ENCODE results near the gene REXO4. TPM values are rescaled to one million over a fixed set of nuclear protein-coding genes. Genes with fewer than 3 reads are reported as not detected.
A peak's percentile ranks its signal among the peaks of the same experiment; 100 is the strongest.
"Not testable (repeated sequence)": the region's sequence is repeated elsewhere in the genome, so short reads cannot be mapped to it uniquely, and the experiment has no call there.

The REXO4 gene
- total and polyA plus RNA-seq, 7 experiments from 2014 or later, result 14.0 to 44.1 (median 28.6) TPM

GRCh38 chr9:133396952-133397351 lies 20.9 kb downstream of the REXO4 start:
- H3K4me1 Mint-ChIP-seq, result peaks cover 0 to 3% (median 0%) of the 10 kb centered on the region in 7 donors
- H3K27ac Mint-ChIP-seq, result peak overlapping the region in 2 of 9 donors; percentile 22 to 46

GRCh38 chr9:133394687-133395271 lies 23.0 kb downstream of the REXO4 start:
- no peak for DNase-seq
- H3K4me3 ChIP-seq (ENCODE audit: low read length), result no peak overlapping the region
- no peak overlapping the region for H3K27ac ChIP-seq (ENCODE audit: low read depth, low read length)
- no peak overlapping the region for H3K27ac Mint-ChIP-seq
- peaks cover 0 to 3% (median 0%) of the 10 kb centered on the region in 7 donors for H3K4me1 Mint-ChIP-seq
- intact Hi-C loops (cut with micrococcal nuclease), result no loop called here
- ATAC-seq, result no peak
- ChIA-PET CTCF (no interaction called here), POLR2A (no interaction called here)
- no peaks in the 10 kb centered on the region for H3K36me3 ChIP-seq (ENCODE audit: control insufficient read depth in 2 of 3, insufficient read depth in 3 of 3, low read length in 3 of 3)
- no peaks in the 10 kb centered on the region for H3K9me3 Mint-ChIP-seq
- no peaks in the 10 kb centered on the region for H3K9me3 ChIP-seq (ENCODE audit: control insufficient read depth in 2 of 3, low read length in 3 of 3)
- H3K4me3 Mint-ChIP-seq, result no peak overlapping the region
- no peaks in the 10 kb centered on the region for H3K27me3 ChIP-seq (ENCODE audit: control insufficient read depth in 2 of 2, insufficient read depth in 2 of 2, low read length in 2 of 2)
- peaks cover 0 to 4% (median 0%) of the 10 kb centered on the region in 5 donors for H3K27me3 Mint-ChIP-seq
- no peaks in the 10 kb centered on the region for H3K4me1 ChIP-seq (ENCODE audit: control insufficient read depth in 2 of 2, insufficient read depth in 2 of 2, low read length in 2 of 2)
- no peaks in the 10 kb centered on the region for H3K36me3 Mint-ChIP-seq

More at GRCh38 chr9:133396952-133397351, 20.9 kb downstream of the REXO4 start:
- Histone ChIP-seq H3K27ac (ENCODE audit: low read depth, low read length) (no peak overlapping the region), H3K9me3 (ENCODE audit: control insufficient read depth in 2 of 3, low read length in 3 of 3) (no peaks in the 10 kb centered on the region), H3K4me3 (ENCODE audit: low read length) (no peak overlapping the region), H3K4me1 (ENCODE audit: control insufficient read depth in 2 of 2, insufficient read depth in 2 of 2, low read length in 2 of 2) (no peaks in the 10 kb centered on the region), H3K27me3 (ENCODE audit: control insufficient read depth in 2 of 2, insufficient read depth in 2 of 2, low read length in 2 of 2) (no peaks in the 10 kb centered on the region), H3K36me3 (ENCODE audit: control insufficient read depth in 2 of 3, insufficient read depth in 3 of 3, low read length in 3 of 3) (no peaks in the 10 kb centered on the region)
- no peaks in the 10 kb centered on the region for H3K27me3 Mint-ChIP-seq
- no peak for ATAC-seq
- no peaks in the 10 kb centered on the region for H3K36me3 Mint-ChIP-seq
- ChIA-PET POLR2A (no interaction called here), CTCF (interaction anchor here (0.7 kb wide), 1 partner anchor 10 kb away, joined by 4 read pairs; no protein-coding TSS in a partner anchor)
- intact Hi-C loops (cut with micrococcal nuclease), result no loop called here
- no peak for DNase-seq
- H3K9me3 Mint-ChIP-seq, result no peaks in the 10 kb centered on the region
- H3K4me3 Mint-ChIP-seq, result no peak overlapping the region

DNA sequence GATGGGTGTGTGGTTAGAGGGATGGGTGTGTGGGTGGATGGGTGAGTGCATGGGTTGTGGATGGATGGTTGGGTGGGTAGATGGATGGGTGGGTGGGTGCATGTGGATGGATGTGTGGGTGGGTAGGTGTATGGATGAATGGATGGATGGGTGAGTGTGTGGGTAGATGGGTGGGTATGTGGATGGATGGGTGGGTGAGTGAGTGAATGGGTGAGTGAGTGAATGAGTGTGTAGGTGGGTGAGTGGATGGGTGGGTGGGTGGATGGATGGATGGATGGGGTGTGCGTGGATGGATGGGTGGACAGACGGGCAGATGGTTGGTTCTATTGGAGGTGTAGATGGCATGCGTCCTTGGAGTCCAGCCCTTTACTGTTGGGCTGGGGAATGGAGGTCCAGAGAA lies 24.4 kb downstream of the REXO4 start:
- H3K4me3 Mint-ChIP-seq, result no peak overlapping the region
- no peaks in the 10 kb centered on the region for H3K9me3 Mint-ChIP-seq
- ChIA-PET POLR2A (no interaction called here), CTCF (no interaction called here)
- Histone ChIP-seq H3K4me1 (ENCODE audit: control insufficient read depth in 2 of 2, insufficient read depth in 2 of 2, low read length in 2 of 2) (no peaks in the 10 kb centered on the region), H3K9me3 (ENCODE audit: control insufficient read depth in 2 of 3, low read length in 3 of 3) (no peaks in the 10 kb centered on the region), H3K4me3 (ENCODE audit: low read length) (no peak overlapping the region), H3K27ac (ENCODE audit: low read depth, low read length) (no peak overlapping the region), H3K36me3 (ENCODE audit: control insufficient read depth in 2 of 3, insufficient read depth in 3 of 3, low read length in 3 of 3) (no peaks in the 10 kb centered on the region), H3K27me3 (ENCODE audit: control insufficient read depth in 2 of 2, insufficient read depth in 2 of 2, low read length in 2 of 2) (no peaks in the 10 kb centered on the region)
- ATAC-seq (no peak), DNase-seq (no peak)
- H3K4me1 Mint-ChIP-seq, result peaks cover 0 to 3% (median 0%) of the 10 kb centered on the region in 7 donors
- intact Hi-C loops (cut with micrococcal nuclease), result no loop called here
- no peaks in the 10 kb centered on the region for H3K36me3 Mint-ChIP-seq
- no peak overlapping the region for H3K27ac Mint-ChIP-seq
- H3K27me3 Mint-ChIP-seq, result peaks cover 0 to 9% (median 0%) of the 10 kb centered on the region in 5 donors

DNA sequence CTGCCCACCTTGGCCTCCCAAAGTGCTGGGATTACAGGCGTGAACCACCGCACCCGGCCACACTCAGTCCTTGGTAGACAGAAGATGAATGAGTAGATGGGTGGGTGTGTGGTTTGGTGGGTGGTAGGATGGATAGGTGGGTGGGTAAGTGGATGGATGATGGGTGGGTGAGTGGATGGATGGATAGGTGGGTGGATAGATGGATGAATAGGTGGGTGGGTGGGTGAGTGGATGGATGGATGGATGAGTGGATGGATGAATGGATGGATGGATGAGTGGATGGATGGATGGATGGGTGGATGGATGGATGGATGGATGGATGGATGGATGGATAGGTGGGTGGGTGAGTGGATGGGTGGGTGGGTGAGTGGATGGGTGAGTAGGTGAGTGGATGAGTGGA lies 25.5 kb downstream of the REXO4 start:
- not testable (repeated sequence) for ATAC-seq, H3K36me3 Mint-ChIP-seq, DNase-seq

DNA sequence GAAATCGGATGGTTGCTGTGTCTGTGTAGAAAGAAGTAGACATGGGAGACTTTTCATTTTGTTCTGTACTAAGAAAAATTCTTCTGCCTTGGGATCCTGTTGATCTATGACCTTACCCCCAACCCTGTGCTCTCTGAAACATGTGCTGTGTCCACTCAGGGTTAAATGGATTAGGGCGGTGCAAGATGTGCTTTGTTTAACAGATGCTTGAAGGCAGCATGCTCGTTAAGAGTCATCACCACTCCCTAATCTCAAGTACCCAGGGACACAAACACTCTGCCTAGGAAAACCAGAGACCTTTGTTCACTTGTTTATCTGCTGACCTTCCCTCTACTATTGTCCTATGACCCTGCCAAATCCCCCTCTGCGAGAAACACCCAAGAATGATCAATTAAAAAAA lies 26.4 kb downstream of the REXO4 start:
- DNase-seq; H3K4me3 Mint-ChIP-seq; POLR2A ChIA-PET; H3K36me3 Mint-ChIP-seq; H3K27me3 Mint-ChIP-seq; intact Hi-C loops (cut with micrococcal nuclease); CTCF ChIA-PET; H3K9me3 ChIP-seq (ENCODE audit: control insufficient read depth in 2 of 3, low read length in 3 of 3); H3K27ac Mint-ChIP-seq; H3K9me3 Mint-ChIP-seq; H3K4me3 ChIP-seq (ENCODE audit: low read length); H3K27me3 ChIP-seq (ENCODE audit: control insufficient read depth in 2 of 2, insufficient read depth in 2 of 2, low read length in 2 of 2); H3K27ac ChIP-seq (ENCODE audit: low read depth, low read length); ATAC-seq; H3K4me1 ChIP-seq (ENCODE audit: control insufficient read depth in 2 of 2, insufficient read depth in 2 of 2, low read length in 2 of 2); H3K36me3 ChIP-seq (ENCODE audit: control insufficient read depth in 2 of 3, insufficient read depth in 3 of 3, low read length in 3 of 3); H3K4me1 Mint-ChIP-seq: not testable (repeated sequence)

More for the DNA sequence above, 25.5 kb downstream of the REXO4 start:
- H3K9me3 Mint-ChIP-seq; H3K27me3 Mint-ChIP-seq; H3K4me1 ChIP-seq (ENCODE audit: control insufficient read depth in 2 of 2, insufficient read depth in 2 of 2, low read length in 2 of 2); H3K4me1 Mint-ChIP-seq; H3K36me3 ChIP-seq (ENCODE audit: control insufficient read depth in 2 of 3, insufficient read depth in 3 of 3, low read length in 3 of 3); H3K9me3 ChIP-seq (ENCODE audit: control insufficient read depth in 2 of 3, low read length in 3 of 3); H3K4me3 Mint-ChIP-seq; H3K27ac Mint-ChIP-seq; POLR2A ChIA-PET; H3K4me3 ChIP-seq (ENCODE audit: low read length); CTCF ChIA-PET; H3K27me3 ChIP-seq (ENCODE audit: control insufficient read depth in 2 of 2, insufficient read depth in 2 of 2, low read length in 2 of 2); H3K27ac ChIP-seq (ENCODE audit: low read depth, low read length); intact Hi-C loops (cut with micrococcal nuclease): not testable (repeated sequence)

GRCh38 chr9:133390713-133391112 lies 27.1 kb downstream of the REXO4 start:
- no peaks in the 10 kb centered on the region for H3K4me1 ChIP-seq (ENCODE audit: control insufficient read depth in 2 of 2, insufficient read depth in 2 of 2, low read length in 2 of 2)
- no peaks in the 10 kb centered on the region for H3K9me3 Mint-ChIP-seq
- no peaks in the 10 kb centered on the region for H3K4me1 Mint-ChIP-seq
- H3K27me3 ChIP-seq (ENCODE audit: control insufficient read depth in 2 of 2, insufficient read depth in 2 of 2, low read length in 2 of 2), result no peaks in the 10 kb centered on the region
- ChIA-PET POLR2A (interaction anchor here (0.6 kb wide), 1 partner anchor 26 kb away, joined by 3 read pairs; no protein-coding TSS in a partner anchor), CTCF (no interaction called here)
- no peak overlapping the region for H3K27ac ChIP-seq (ENCODE audit: low read depth, low read length)
- no peaks in the 10 kb centered on the region for H3K36me3 Mint-ChIP-seq
- peaks cover 0 to 9% (median 0%) of the 10 kb centered on the region in 5 donors for H3K27me3 Mint-ChIP-seq
- no peak for DNase-seq
- no peak for ATAC-seq
- intact Hi-C loops (cut with micrococcal nuclease), result no loop called here
- no peaks in the 10 kb centered on the region for H3K36me3 ChIP-seq (ENCODE audit: control insufficient read depth in 2 of 3, insufficient read depth in 3 of 3, low read length in 3 of 3)
- no peak overlapping the region for H3K4me3 Mint-ChIP-seq
- no peak overlapping the region for H3K4me3 ChIP-seq (ENCODE audit: low read length)
- H3K9me3 ChIP-seq (ENCODE audit: control insufficient read depth in 2 of 3, low read length in 3 of 3), result no peaks in the 10 kb centered on the region
- H3K27ac Mint-ChIP-seq, result no peak overlapping the region

GRCh38 chr9:133389562-133389961 lies 28.2 kb downstream of the REXO4 start:
- H3K4me1 ChIP-seq (ENCODE audit: control insufficient read depth in 2 of 2, insufficient read depth in 2 of 2, low read length in 2 of 2), result no peaks in the 10 kb centered on the region
- DNase-seq (no peak), ATAC-seq (no peak)
- Mint-ChIP-seq H3K27ac (no peak overlapping the region), H3K9me3 (no peaks in the 10 kb centered on the region), H3K27me3 (peaks cover 0 to 9% (median 0%) of the 10 kb centered on the region in 5 donors), H3K4me1 (no peaks in the 10 kb centered on the region), H3K36me3 (no peaks in the 10 kb centered on the region), H3K4me3 (no peak overlapping the region)
- ChIA-PET CTCF (interaction anchor here (0.6 kb wide), 1 partner anchor 110 kb away, joined by 3 read pairs; no protein-coding TSS in a partner anchor), POLR2A (no interaction called here)
- no peaks in the 10 kb centered on the region for H3K36me3 ChIP-seq (ENCODE audit: control insufficient read depth in 2 of 3, insufficient read depth in 3 of 3, low read length in 3 of 3)
- no peak overlapping the region for H3K27ac ChIP-seq (ENCODE audit: low read depth, low read length)
- H3K27me3 ChIP-seq (ENCODE audit: control insufficient read depth in 2 of 2, insufficient read depth in 2 of 2, low read length in 2 of 2), result no peaks in the 10 kb centered on the region
- H3K4me3 ChIP-seq (ENCODE audit: low read length), result no peak overlapping the region
- intact Hi-C loops (cut with micrococcal nuclease), result no loop called here
- H3K9me3 ChIP-seq (ENCODE audit: control insufficient read depth in 2 of 3, low read length in 3 of 3), result no peaks in the 10 kb centered on the region

Measured in naive thymus-derived CD4-positive, alpha-beta T cell (primary cell).